ENCODE data around the gene C4A.
"Not testable (repeated sequence)": the region's sequence is repeated elsewhere in the genome, so short reads cannot be mapped to it uniquely, and the experiment has no call there.

C4A gene

DNA sequence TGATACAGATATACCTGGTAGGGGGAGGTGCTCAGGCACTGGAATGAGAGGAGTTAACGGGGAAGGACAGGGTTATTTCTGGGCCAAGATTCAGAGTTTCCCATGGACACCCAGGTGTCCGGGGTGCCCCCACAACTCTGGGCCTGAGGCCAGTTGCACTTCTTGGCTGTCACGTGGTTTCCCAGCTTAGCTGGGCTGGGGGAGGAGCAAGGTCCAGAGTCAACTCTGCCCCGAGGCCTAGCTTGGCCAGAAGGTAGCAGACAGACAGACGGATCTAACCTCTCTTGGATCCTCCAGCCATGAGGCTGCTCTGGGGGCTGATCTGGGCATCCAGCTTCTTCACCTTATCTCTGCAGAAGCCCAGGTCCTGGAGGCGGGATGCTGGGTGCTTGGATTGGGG, 32.7 kb downstream of the C4A start, which contains the start of gene C4B:
C4B (plus strand) TSS at position 249 of the 400 bp plus-strand sequence; CDS start at position 300, 51 bp downstream.
- not testable (repeated sequence) for H3K4me3 ChIP-seq (ENCODE audit: low read depth, low read length)

DNA sequence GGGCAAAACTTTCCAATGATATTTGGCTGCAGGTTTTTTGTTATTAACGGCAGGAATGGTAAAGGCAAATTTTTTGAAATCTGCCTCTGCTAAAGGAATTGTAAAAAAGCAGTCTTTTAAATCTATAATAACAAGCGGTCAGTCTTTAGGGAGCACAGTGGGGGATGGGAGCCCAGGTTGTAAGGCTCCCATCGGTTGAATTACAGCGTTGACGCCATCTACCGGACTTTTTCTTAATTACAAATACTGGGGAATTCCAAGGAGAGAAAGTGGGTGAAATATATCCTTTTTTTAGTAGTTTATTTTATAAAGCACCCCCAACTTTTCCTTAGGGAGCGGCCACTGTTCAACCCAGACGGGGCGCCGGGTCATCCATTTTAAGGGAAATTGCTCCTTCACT, 40.2 kb downstream of the C4A start:
- not testable (repeated sequence) for H3K4me3 ChIP-seq (ENCODE audit: low read depth, low read length)

- not testable (repeated sequence) for H3K4me3 ChIP-seq (ENCODE audit: low read depth, low read length)
Observed at GRCh38 chr6:32028631-32029030, 46.8 kb downstream of the C4A start.

GRCh38 chr6:32029553-32029952, 47.7 kb downstream of the C4A start:
- not testable (repeated sequence) for H3K4me3 ChIP-seq (ENCODE audit: low read depth, low read length)

DNA sequence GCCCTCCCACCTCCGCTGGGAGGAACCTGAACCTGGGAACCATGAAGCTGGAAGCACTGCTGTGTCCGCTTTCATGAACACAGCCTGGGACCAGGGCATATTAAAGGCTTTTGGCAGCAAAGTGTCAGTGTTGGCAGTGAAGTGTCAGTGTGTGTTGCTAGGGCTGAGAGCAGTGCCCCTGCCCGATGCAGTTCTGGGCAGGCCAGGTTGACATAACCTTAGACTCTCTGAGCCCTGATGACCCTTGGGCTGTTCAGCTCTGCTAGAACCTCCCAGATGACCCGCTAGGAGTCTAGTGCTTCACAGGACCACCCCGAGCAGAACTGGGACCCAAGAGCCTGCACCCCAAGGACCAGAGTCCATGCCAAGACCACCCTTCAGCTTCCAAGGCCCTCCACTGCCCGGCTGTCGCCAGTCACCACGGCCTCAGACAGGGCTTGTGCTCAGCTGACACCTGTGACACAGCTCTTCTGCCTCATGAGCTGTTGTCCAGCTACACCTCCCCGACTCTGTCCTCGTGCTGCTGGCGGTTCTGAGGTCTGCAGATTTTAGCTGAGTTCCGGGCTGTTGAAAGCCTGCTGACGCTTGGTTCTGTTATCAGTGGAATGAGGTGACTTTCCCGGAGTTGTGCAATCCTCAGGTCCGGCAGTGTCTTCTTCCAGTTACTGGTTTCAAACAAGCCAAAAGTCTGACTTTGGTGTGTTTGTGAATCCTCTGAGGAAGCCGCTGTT, 53.6 kb downstream of the C4A start:
- H3K4me3 ChIP-seq (ENCODE audit: low read depth, low read length) = not testable (repeated sequence)

- not testable (repeated sequence) for H3K4me3 ChIP-seq (ENCODE audit: low read depth, low read length)
Observed at GRCh38 chr6:32037136-32037535, 55.3 kb downstream of the C4A start.

GRCh38 chr6:32037598-32038524, 56.0 kb downstream of the C4A start, which contains the start of gene CYP21A2:
Gene CYP21A2, plus strand, starts transcription at chr6:32038415. Its CDS starts 8 bp downstream, at chr6:32038423.
- H3K4me3 ChIP-seq (ENCODE audit: low read depth, low read length) = not testable (repeated sequence)

DNA sequence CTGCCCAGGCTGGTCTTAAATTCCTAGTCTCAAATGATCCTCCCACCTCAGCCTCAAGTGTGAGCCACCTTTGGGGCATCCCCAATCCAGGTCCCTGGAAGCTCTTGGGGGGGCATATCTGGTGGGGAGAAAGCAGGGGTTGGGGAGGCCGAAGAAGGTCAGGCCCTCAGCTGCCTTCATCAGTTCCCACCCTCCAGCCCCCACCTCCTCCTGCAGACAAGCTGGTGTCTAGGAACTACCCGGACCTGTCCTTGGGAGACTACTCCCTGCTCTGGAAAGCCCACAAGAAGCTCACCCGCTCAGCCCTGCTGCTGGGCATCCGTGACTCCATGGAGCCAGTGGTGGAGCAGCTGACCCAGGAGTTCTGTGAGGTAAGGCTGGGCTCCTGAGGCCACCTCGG, 57.0 kb downstream of the C4A start:
- H3K4me3 ChIP-seq (ENCODE audit: low read depth, low read length) = not testable (repeated sequence)

DNA sequence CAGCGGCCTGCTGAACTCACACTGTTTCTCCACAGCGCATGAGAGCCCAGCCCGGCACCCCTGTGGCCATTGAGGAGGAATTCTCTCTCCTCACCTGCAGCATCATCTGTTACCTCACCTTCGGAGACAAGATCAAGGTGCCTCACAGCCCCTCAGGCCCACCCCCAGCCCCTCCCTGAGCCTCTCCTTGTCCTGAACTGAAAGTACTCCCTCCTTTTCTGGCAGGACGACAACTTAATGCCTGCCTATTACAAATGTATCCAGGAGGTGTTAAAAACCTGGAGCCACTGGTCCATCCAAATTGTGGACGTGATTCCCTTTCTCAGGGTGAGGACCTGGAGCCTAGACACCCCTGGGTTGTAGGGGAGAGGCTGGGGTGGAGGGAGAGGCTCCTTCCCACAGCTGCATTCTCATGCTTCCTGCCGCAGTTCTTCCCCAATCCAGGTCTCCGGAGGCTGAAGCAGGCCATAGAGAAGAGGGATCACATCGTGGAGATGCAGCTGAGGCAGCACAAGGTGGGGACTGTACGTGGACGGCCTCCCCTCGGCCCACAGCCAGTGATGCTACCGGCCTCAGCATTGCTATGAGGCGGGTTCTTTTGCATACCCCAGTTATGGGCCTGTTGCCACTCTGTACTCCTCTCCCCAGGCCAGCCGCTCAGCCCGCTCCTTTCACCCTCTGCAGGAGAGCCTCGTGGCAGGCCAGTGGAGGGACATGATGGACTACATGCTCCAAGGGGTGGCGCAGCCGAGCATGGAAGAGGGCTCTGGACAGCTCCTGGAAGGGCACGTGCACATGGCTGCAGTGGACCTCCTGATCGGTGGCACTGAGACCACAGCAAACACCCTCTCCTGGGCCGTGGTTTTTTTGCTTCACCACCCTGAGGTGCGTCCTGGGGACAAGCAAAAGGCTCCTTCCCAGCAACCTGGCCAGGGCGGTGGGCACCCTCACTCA, 57.7 kb downstream of the C4A start:
- not testable (repeated sequence) for H3K4me3 ChIP-seq (ENCODE audit: low read depth, low read length)

GRCh38 chr6:32040299-32041049, 58.6 kb downstream of the C4A start:
- not testable (repeated sequence) for H3K4me3 ChIP-seq (ENCODE audit: low read depth, low read length)

GRCh38 chr6:32041050-32041321, 59.1 kb downstream of the C4A start:
- not testable (repeated sequence) for H3K4me3 ChIP-seq (ENCODE audit: low read depth, low read length)

GRCh38 chr6:32041385-32041784, 59.5 kb downstream of the C4A start:
- H3K4me3 ChIP-seq (ENCODE audit: low read depth, low read length) = not testable (repeated sequence)

GRCh38 chr6:32042276-32042675, 60.4 kb downstream of the C4A start:
- not testable (repeated sequence) for H3K4me3 ChIP-seq (ENCODE audit: low read depth, low read length)

DNA sequence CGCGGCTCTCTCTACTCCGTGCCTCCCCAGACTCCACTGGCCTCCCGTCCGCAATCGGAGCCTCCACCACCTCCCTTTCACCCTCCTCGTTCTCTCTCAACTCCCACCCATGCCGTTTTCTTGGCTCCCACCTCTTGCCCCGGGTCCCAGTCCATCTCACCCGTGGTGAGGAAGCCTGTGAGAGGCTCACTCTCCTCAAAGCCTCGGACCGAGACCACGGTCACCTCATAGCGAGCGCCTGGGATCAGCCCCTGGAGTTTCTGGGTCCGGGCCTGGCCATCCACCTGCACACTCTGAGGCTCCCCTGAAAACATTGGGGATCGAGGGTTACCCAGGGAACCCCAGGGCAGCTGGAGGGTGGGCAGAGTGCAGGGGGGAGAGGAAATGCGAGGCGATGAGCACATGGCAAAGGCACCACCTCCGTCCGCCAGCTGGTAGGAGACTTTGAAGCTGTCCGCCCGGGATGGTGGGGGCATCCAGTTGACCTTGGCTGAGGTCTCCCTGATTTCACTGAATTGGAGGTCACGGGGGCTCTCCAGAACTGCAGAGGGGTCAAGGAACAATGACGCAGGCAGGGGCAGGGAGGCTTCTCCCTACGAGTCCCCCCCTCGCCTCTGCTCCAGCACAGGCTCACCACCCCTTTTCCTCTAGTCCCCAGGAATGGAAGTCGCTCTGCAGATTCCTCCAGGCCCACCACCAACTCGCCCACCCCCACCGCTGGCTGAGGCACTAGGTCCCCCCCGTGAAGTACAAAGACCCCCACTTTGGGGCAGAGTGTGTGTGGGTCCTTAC, 61.9 kb downstream of the C4A start:
- not testable (repeated sequence) for H3K4me3 ChIP-seq (ENCODE audit: low read depth, low read length)

- not testable (repeated sequence) for H3K4me3 ChIP-seq (ENCODE audit: low read depth, low read length)
Observed at GRCh38 chr6:32044916-32045315, 63.1 kb downstream of the C4A start.

GRCh38 chr6:32045811-32046449, 64.1 kb downstream of the C4A start:
- no peak overlapping the region for H3K4me3 ChIP-seq (ENCODE audit: low read depth, low read length)

DNA sequence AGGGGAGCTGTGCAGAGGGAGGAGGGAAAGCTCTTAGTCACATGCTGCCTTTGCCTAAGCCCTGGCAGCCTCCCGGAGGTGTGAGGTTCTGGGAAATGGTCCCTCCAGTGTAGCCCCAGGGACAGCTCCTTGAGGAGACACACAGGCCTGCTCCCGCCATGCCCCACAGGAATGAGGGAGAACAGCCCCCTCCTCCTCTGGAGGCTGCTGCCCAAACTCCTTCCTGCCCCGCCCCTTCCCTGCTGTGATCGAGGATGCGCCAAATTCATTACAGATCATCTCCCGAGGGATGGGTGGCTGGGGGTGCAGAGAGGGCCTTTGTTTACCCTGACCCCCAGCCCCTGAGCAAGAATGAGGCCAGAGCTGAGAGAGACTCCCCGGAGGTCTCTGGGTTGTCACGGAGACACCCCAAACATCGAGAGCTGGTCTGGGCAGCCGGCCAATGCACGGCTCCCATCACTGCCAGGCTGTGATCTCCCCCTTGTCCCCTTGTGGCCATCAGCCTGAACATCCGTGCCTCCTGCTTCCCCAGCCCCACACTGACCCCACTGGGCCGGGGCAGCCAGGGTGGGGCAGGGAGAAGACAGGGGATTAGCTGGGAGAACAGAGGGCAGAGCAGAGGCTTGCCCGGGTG, 64.7 kb downstream of the C4A start:
- H3K4me3 ChIP-seq (ENCODE audit: low read depth, low read length) = no peak overlapping the region

DNA sequence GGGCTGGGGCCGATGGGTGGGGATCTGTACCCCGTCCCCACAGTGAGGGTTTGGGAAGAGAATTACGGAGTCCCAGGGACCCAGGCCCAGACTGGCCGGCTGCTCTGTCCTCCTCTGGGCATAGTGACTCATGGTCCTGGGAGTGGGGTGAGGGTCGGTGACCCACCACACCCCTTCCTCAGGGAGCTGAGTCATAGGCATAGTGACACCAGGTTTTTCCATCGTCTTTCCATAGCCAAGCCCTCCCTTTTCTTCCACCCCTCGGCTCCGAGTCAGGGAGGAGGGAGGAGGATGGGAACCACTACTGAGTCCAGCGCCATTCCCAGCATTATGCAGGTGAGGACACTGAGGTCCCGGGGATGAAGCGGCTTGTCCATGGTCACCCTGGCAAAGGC, 65.2 kb downstream of the C4A start:
- no peak overlapping the region for H3K4me3 ChIP-seq (ENCODE audit: low read depth, low read length)

GRCh38 chr6:32047539-32047854, 65.6 kb downstream of the C4A start:
- H3K4me3 ChIP-seq (ENCODE audit: low read depth, low read length) = no peak overlapping the region

All from iPS-11a (cell line).